DND-41 (cell line): ENCODE results near the gene NMUR2.

ENCODE experiments used
- ATAC-seq: fragments of 200-7000 bp; cut with Tn5 transposase; 3 replicates; pipeline ENCODE4 v1.9.1; 2021; ENCODE audit warnings: low read depth; ENCODE audit not compliant: insufficient read depth
- DNase-seq: peaks from one replicate; pipeline ENCODE4 v3.0.0-alpha.2; 2020
- H2AFZ ChIP-seq: 2 replicates; pipeline ENCODE4 v1.6.0; 2012; ENCODE audit warnings: low read depth, low read length
- H3K27ac ChIP-seq: 2 replicates; pipeline ENCODE4 v1.5.1; 2012; ENCODE audit warnings: low read length, inconsistent platforms
- H3K27me3 ChIP-seq: fragments of 200-600 bp; sonication (generic); 2 replicates; pipeline ENCODE4 v1.6.0; 2012; ENCODE audit warnings: low read length, mild to moderate bottlenecking, inconsistent platforms; ENCODE audit not compliant: insufficient read depth, poor library complexity
- H3K36me3 ChIP-seq: 2 replicates; pipeline ENCODE4 v1.5.1; 2012; ENCODE audit warnings: low read length, inconsistent platforms; ENCODE audit not compliant: insufficient read depth
- H3K4me1 ChIP-seq: 2 replicates; pipeline ENCODE4 v1.5.1; 2012; ENCODE audit warnings: mild to moderate bottlenecking, low read length; ENCODE audit not compliant: insufficient read depth
- H3K4me2 ChIP-seq: 2 replicates; pipeline ENCODE4 v1.6.0; 2012; ENCODE audit warnings: mild to moderate bottlenecking, moderate library complexity, low read length, inconsistent platforms; ENCODE audit not compliant: insufficient read depth
- H3K4me3 ChIP-seq, 2 experiments: fragments of 200-600 bp in 1 of 2; shearing (Covaris generic) in 1 of 2; 2 replicates each; pipeline ENCODE4 v1.5.1; 2012 to 2016; ENCODE audit warnings: inconsistent platforms in 2 of 2, low read length in 2 of 2, mild to moderate bottlenecking in 2 of 2, low read depth in 1 of 2, moderate library complexity in 1 of 2
- H3K79me2 ChIP-seq: 2 replicates; pipeline ENCODE4 v1.6.0; 2012; ENCODE audit warnings: low read length, inconsistent platforms; ENCODE audit not compliant: insufficient read depth
- H3K9ac ChIP-seq: 2 replicates; pipeline ENCODE4 v1.6.0; 2012; ENCODE audit warnings: low read depth, mild to moderate bottlenecking, inconsistent platforms, low read length, moderate library complexity
- H3K9me3 ChIP-seq: 2 replicates; pipeline ENCODE4 v1.5.1; 2012; ENCODE audit warnings: low read length, moderate library complexity, mild to moderate bottlenecking, inconsistent platforms; ENCODE audit not compliant: insufficient read depth, severe bottlenecking
- H4K20me1 ChIP-seq: 2 replicates; pipeline ENCODE4 v1.6.0; 2012; ENCODE audit warnings: low read length; ENCODE audit not compliant: insufficient read depth
- EZH2 ChIP-seq: IDR thresholded peaks from 3 replicates; pipeline ENCODE4 v1.6.1; 2012; ENCODE audit warnings: borderline replicate concordance, low read depth, mild to moderate bottlenecking, moderate library complexity, low read length, inconsistent platforms; ENCODE audit not compliant: severe bottlenecking
- TF ChIP-seq, protein P1 (sequence below): IDR thresholded peaks from 2 replicates; pipeline ENCODE4 v1.5.1; 2012; ENCODE audit warnings: borderline replicate concordance, low read length, moderate library complexity, mild to moderate bottlenecking; ENCODE audit not compliant: poor library complexity, severe bottlenecking; ENCODE audit errors: extremely low read depth

NMUR2 gene

DNA sequence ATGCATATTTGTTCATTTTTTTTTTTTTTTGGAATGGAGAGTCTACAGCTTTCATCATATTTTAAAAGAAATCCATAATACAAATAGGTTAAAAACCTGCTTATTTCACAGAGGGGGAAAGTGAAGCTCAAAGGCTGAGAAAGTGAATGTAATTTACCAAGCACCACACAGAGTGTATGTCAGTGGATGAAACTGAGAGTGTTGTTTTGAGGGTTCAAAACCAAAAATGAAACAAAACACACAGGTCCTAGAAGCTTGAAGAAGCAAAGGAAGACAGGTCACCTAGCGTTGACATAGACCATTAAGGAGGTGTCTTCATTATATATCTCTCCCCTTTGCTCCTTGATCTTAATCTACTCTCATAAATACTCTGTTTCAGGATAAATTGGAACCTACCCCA is 7.5 kb downstream of the NMUR2 start:
- Histone ChIP-seq H3K79me2 (no peaks in the 10 kb centered on the region), H2AFZ (no peak overlapping the region)
- no peak for ATAC-seq

DNA sequence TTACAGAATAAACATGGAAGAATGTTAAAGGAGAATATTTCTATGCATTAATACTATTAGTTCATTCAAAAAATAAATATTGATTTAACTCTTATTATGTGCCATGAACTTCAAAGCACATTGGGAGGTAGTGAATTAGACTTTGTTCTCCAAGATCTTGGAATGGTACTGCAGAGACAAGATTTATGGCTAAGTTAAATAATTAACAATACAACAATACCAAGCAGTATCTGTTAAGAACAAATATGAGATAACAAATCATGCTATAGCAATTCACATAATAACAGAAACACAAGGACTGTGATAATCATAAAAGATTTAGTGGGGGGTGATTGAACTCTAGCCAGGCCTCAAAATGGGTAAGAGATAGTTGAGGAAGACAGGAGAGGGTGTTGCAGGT is 11.6 kb downstream of the NMUR2 start:
- ATAC-seq (no peak), DNase-seq (no peak)
- Histone ChIP-seq H3K36me3 (no peaks in the 10 kb centered on the region), H3K27ac (no peak overlapping the region), H4K20me1 (no peaks in the 10 kb centered on the region), H3K9me3 (no peaks in the 10 kb centered on the region), H3K9ac (no peak overlapping the region), H3K4me1 (no peaks in the 10 kb centered on the region), H3K4me3 (no peak overlapping the region), H3K4me2 (no peak overlapping the region), H3K27me3 (no peaks in the 10 kb centered on the region), H2AFZ (no peak overlapping the region), H3K79me2 (no peaks in the 10 kb centered on the region)
- TF ChIP-seq, protein P1, sequence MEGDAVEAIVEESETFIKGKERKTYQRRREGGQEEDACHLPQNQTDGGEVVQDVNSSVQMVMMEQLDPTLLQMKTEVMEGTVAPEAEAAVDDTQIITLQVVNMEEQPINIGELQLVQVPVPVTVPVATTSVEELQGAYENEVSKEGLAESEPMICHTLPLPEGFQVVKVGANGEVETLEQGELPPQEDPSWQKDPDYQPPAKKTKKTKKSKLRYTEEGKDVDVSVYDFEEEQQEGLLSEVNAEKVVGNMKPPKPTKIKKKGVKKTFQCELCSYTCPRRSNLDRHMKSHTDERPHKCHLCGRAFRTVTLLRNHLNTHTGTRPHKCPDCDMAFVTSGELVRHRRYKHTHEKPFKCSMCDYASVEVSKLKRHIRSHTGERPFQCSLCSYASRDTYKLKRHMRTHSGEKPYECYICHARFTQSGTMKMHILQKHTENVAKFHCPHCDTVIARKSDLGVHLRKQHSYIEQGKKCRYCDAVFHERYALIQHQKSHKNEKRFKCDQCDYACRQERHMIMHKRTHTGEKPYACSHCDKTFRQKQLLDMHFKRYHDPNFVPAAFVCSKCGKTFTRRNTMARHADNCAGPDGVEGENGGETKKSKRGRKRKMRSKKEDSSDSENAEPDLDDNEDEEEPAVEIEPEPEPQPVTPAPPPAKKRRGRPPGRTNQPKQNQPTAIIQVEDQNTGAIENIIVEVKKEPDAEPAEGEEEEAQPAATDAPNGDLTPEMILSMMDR: no peak
- no peak for TF ChIP-seq EZH2

More for the DNA sequence above, 7.5 kb downstream of the NMUR2 start:
- DNase-seq: no peak
- no peak overlapping the region for H3K27ac ChIP-seq
- no peak overlapping the region for H3K9ac ChIP-seq
- no peak overlapping the region for H3K4me2 ChIP-seq
- TF ChIP-seq EZH2: no peak
- TF ChIP-seq, protein P1: no peak
- no peaks in the 10 kb centered on the region for H3K9me3 ChIP-seq
- no peaks in the 10 kb centered on the region for H4K20me1 ChIP-seq
- no peaks in the 10 kb centered on the region for H3K36me3 ChIP-seq
- H3K4me1 ChIP-seq: no peaks in the 10 kb centered on the region
- H3K27me3 ChIP-seq: no peaks in the 10 kb centered on the region
- no peak overlapping the region for H3K4me3 ChIP-seq

DNA sequence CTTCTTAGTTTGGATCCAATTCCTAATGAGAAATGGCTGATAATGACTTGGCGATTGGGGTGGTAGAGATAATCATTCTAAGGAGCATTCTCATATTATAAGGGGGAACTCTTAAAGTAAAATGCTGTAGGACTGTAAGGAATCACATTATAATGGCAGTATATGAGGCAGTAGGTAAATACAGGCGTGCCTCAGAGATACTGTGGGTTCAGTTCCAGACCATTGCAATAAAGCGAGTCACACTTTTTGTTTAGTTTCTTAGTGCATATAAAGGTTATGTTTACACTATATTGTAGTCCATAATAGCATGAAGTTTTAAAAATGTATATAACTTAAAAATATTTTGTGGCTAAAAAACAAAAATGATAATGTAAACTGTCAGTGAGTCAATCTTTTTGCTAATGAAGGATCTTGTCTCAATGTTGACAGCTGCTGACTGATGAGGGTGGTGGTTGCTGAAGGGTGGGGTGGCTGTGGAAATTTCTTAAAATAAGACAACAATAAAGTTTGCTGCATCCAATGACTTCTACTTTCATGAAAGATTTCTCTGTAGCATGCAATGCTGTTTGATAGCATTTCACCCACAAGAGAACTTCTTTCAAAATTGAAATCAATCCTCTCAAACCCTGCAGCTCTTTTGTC is 15.8 kb downstream of the NMUR2 start:
- H3K79me2 ChIP-seq: no peaks in the 10 kb centered on the region
- H3K27ac ChIP-seq: no peak overlapping the region
- H3K4me1 ChIP-seq: no peaks in the 10 kb centered on the region
- no peak for TF ChIP-seq EZH2
- TF ChIP-seq, protein P1: no peak
- DNase-seq (no peak), ATAC-seq (no peak)
- H3K9me3 ChIP-seq: no peaks in the 10 kb centered on the region
- no peaks in the 10 kb centered on the region for H3K27me3 ChIP-seq
- no peak overlapping the region for H3K9ac ChIP-seq
- no peak overlapping the region for H2AFZ ChIP-seq
- H3K4me2 ChIP-seq: no peak overlapping the region
- H4K20me1 ChIP-seq: no peaks in the 10 kb centered on the region
- H3K4me3 ChIP-seq: no peak overlapping the region
- H3K36me3 ChIP-seq: no peaks in the 10 kb centered on the region

DNA sequence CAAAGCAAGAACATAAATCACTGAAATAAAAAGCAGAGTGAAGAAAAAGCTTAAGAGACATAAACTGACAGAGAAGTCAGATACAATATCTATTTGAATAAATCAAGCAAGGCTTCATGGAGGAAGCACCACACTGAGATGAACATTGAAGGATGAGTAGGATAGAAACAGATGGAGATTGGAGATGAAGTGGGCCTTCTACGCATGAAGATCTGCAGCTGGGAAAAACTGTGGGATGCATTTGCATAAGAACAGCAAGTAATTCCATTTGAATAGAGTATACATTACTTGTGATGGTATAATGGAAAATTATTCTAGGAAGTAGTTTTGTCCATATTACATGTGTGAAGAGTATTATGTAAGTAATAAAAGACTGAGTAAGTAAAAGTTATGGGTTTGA is 16.5 kb downstream of the NMUR2 start:
- no peak for TF ChIP-seq EZH2
- TF ChIP-seq, protein P1: no peak
- H3K27ac ChIP-seq: no peak overlapping the region

More for the DNA sequence above, 16.5 kb downstream of the NMUR2 start:
- DNase-seq (no peak), ATAC-seq (no peak)
- Histone ChIP-seq H4K20me1 (no peaks in the 10 kb centered on the region), H3K27me3 (no peaks in the 10 kb centered on the region), H3K4me2 (no peak overlapping the region), H3K4me3 (no peak overlapping the region), H2AFZ (no peak overlapping the region), H3K9me3 (no peaks in the 10 kb centered on the region), H3K4me1 (no peaks in the 10 kb centered on the region), H3K9ac (no peak overlapping the region), H3K79me2 (no peaks in the 10 kb centered on the region), H3K36me3 (no peaks in the 10 kb centered on the region)
